Hepatocyte (in vitro differentiated cells): Measurements from ENCODE around the gene BBX. TPM values are rescaled to one million over a fixed set of nuclear protein-coding genes. Genes with fewer than 3 reads are reported as not detected.

ENCODE experiments used
- DNase-seq: peaks from one replicate; pipeline ENCODE4 v3.0.0-alpha.2; 2016; ENCODE audit warnings: low spot score
- H2AFZ ChIP-seq: fragments of 200-600 bp; sonication (generic); 2 replicates; pipeline ENCODE4 v1.6.0; 2016; ENCODE audit warnings: antibody characterized with exemption, mild to moderate bottlenecking
- H3K27ac ChIP-seq: fragments of 200-600 bp; sonication (generic); 2 replicates; pipeline ENCODE4 v1.5.1; 2016; ENCODE audit warnings: mild to moderate bottlenecking
- H3K27me3 ChIP-seq: fragments of 200-600 bp; sonication (generic); 2 replicates; pipeline ENCODE4 v1.6.1; 2016
- H3K36me3 ChIP-seq: fragments of 200-600 bp; sonication (generic); replicated peaks from 2 replicates; pipeline ENCODE4 v1.5.1; 2016; ENCODE audit warnings: low read depth; ENCODE audit not compliant: insufficient read depth
- H3K4me1 ChIP-seq: fragments of 200-600 bp; sonication (generic); 2 replicates; pipeline ENCODE4 v1.5.1; 2016; ENCODE audit warnings: mild to moderate bottlenecking, moderate library complexity; ENCODE audit not compliant: insufficient read depth
- H3K4me2 ChIP-seq: fragments of 200-600 bp; sonication (generic); 2 replicates; pipeline ENCODE4 v1.6.0; 2016
- H3K4me3 ChIP-seq: fragments of 200-600 bp; sonication (generic); 2 replicates; pipeline ENCODE4 v1.5.1; 2016; ENCODE audit warnings: mild to moderate bottlenecking
- H3K79me2 ChIP-seq: fragments of 200-600 bp; sonication (generic); 2 replicates; pipeline ENCODE4 v1.6.0; 2017; ENCODE audit warnings: mild to moderate bottlenecking
- H3K9me2 ChIP-seq: fragments of 200-600 bp; sonication (generic); replicated peaks from 2 replicates; pipeline ENCODE4 v1.6.0; 2017; ENCODE audit warnings: mild to moderate bottlenecking; ENCODE audit not compliant: insufficient read depth
- H3K9me3 ChIP-seq: fragments of 200-600 bp; sonication (generic); 2 replicates; pipeline ENCODE4 v1.5.1; 2016; ENCODE audit warnings: low read depth, mild to moderate bottlenecking
- H4K20me1 ChIP-seq: fragments of 200-600 bp; sonication (generic); 2 replicates; pipeline ENCODE4 v1.6.0; 2016; ENCODE audit warnings: mild to moderate bottlenecking; ENCODE audit not compliant: insufficient read depth, poor library complexity, severe bottlenecking
- EZH2 ChIP-seq: fragments of 200-600 bp; sonication (generic); IDR thresholded peaks from 2 replicates; pipeline ENCODE4 v1.6.1; 2016; ENCODE audit warnings: antibody characterized with exemption, mild to moderate bottlenecking, borderline replicate concordance
- EZH2phosphoT487 ChIP-seq: fragments of 200-600 bp; sonication (generic); IDR thresholded peaks from one replicate; pipeline ENCODE4 v1.6.1; 2018; ENCODE audit warnings: antibody characterized with exemption, mild to moderate bottlenecking, low read depth, moderate library complexity; ENCODE audit not compliant: unreplicated experiment, severe bottlenecking
- WGBS: methylation state at CpG from one replicate; pipeline ENCODE4 v1.1.6; 2016; ENCODE audit warnings: low lambda C conversion rate; ENCODE audit errors: missing lambda C conversion rate; 5-methylcytosine and 5-hydroxymethylcytosine counted together
- polyA plus RNA-seq: library from polyadenylated mRNA; unstranded; fragments of >200 nt; fragmentation: Nextera tagmentation; extraction: Ambion mirVana; gene quantifications from 2 replicates; pipeline ENCODE4 v1.2.1, GENCODE V29; 2016
- total RNA-seq: library from RNA; depleted of rRNA; stranded (reverse); fragments of >200 nt; gene quantifications from 2 replicates; pipeline ENCODE4 v1.2.3, GENCODE V29; 2014
- TF ChIP-seq, protein P1 (sequence below): fragments of 200-600 bp; sonication (generic); IDR thresholded peaks from 2 replicates; pipeline ENCODE4 v1.5.1; 2016; ENCODE audit warnings: antibody characterized with exemption, mild to moderate bottlenecking; ENCODE audit not compliant: poor library complexity

The BBX gene
- total and polyA plus RNA-seq, 2 experiments from 2014 or later = 63.7 to 75.2 TPM

DNA sequence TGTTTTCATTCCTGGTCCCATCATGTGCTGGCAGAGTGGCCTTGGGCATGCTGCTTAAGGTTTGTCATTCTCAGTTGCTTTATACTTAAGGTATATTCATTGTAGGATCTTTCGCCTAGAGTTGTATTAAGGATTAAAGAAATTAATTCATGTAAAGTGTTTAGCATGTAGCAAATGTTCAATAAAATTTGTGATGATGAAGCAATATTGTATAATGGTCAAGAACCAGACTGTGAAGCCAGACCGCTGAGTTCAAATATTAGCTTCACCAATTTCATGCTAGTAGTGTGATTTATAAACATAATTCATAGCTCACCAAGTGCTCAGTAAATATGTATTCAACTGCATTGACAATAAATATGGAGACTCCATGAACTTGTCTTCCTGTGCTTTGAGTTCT is 178.5 kb downstream of the BBX start:
- 99% methylated on average over 2 of the region's 2 CpGs for WGBS
- H3K27me3 ChIP-seq = no peaks in the 10 kb centered on the region
- H3K9me2 ChIP-seq = no peaks in the 10 kb centered on the region
- H3K4me2 ChIP-seq = no peak overlapping the region
- peaks cover 8% of the 10 kb centered on the region for H4K20me1 ChIP-seq
- H3K27ac ChIP-seq = no peak overlapping the region
- H3K36me3 ChIP-seq = no peaks in the 10 kb centered on the region
- DNase-seq = no peak
- H2AFZ ChIP-seq = no peak overlapping the region
- peaks cover 8% of the 10 kb centered on the region for H3K79me2 ChIP-seq
- no peaks in the 10 kb centered on the region for H3K9me3 ChIP-seq
- no peaks in the 10 kb centered on the region for H3K4me1 ChIP-seq
- no peak overlapping the region for H3K4me3 ChIP-seq
- no peak for TF ChIP-seq EZH2
- TF ChIP-seq EZH2phosphoT487 = no peak
- TF ChIP-seq, protein P1, sequence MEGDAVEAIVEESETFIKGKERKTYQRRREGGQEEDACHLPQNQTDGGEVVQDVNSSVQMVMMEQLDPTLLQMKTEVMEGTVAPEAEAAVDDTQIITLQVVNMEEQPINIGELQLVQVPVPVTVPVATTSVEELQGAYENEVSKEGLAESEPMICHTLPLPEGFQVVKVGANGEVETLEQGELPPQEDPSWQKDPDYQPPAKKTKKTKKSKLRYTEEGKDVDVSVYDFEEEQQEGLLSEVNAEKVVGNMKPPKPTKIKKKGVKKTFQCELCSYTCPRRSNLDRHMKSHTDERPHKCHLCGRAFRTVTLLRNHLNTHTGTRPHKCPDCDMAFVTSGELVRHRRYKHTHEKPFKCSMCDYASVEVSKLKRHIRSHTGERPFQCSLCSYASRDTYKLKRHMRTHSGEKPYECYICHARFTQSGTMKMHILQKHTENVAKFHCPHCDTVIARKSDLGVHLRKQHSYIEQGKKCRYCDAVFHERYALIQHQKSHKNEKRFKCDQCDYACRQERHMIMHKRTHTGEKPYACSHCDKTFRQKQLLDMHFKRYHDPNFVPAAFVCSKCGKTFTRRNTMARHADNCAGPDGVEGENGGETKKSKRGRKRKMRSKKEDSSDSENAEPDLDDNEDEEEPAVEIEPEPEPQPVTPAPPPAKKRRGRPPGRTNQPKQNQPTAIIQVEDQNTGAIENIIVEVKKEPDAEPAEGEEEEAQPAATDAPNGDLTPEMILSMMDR = no peak

DNA sequence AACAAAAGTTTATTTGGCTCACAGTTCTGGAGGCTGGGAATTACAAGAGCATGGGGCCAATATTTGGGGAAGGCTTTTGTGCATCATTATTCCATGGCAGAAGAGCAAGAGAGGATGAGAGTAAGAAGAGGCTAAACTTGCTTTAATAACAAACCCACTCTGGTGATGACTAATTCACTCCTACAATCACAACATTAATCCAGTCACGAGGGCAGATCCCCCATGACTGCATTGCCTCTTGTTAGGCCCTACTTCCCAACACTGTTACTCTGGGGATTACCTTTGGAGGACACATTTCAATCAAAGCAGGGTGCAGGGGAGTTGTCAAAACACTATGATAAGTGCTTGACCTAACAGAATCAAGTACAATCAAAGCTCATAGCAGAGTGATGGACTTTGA is 181.7 kb downstream of the BBX start:
- Histone ChIP-seq H3K36me3 (no peaks in the 10 kb centered on the region), H2AFZ (no peak overlapping the region), H4K20me1 (peaks cover 8% of the 10 kb centered on the region), H3K27ac (no peak overlapping the region), H3K4me2 (no peak overlapping the region), H3K27me3 (no peaks in the 10 kb centered on the region), H3K4me3 (no peak overlapping the region), H3K9me3 (no peaks in the 10 kb centered on the region), H3K4me1 (no peaks in the 10 kb centered on the region), H3K9me2 (no peaks in the 10 kb centered on the region), H3K79me2 (peaks cover 2% of the 10 kb centered on the region)
- no peak for DNase-seq
- WGBS = 67% methylated on average over 1 of the region's 1 CpG
- TF ChIP-seq, protein P1 = no peak
- TF ChIP-seq EZH2phosphoT487 (no peak), EZH2 (no peak)

DNA sequence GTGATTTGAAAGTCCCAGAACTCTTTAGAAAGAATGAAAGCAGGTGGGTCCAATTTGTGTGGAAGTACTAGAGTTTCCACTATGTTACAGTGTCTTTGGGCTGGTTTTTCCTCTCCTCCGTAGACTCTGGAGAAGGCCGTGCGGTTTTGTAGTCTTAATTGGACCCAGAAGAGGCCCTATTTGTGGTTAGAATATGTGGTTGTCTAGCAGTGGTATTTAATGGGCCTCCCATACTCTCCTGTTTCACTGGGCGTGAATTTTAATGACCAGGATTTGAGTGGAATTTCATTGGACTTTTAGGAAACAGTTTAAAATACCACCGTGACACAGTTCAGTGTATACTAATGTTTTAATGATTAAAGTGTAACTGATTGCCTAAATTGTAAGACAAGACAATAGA is 182.3 kb downstream of the BBX start:
- H3K9me2 ChIP-seq = no peaks in the 10 kb centered on the region
- H3K27ac ChIP-seq = no peak overlapping the region
- H3K4me1 ChIP-seq = no peaks in the 10 kb centered on the region
- H4K20me1 ChIP-seq = peaks cover 8% of the 10 kb centered on the region
- no peak overlapping the region for H3K4me2 ChIP-seq
- no peak overlapping the region for H3K4me3 ChIP-seq
- peaks cover under 1% of the 10 kb centered on the region for H3K79me2 ChIP-seq
- no peaks in the 10 kb centered on the region for H3K27me3 ChIP-seq
- WGBS = 51% methylated on average over 5 of the region's 5 CpGs
- TF ChIP-seq EZH2 (no peak), EZH2phosphoT487 (no peak)
- TF ChIP-seq, protein P1 = no peak
- DNase-seq = no peak
- no peaks in the 10 kb centered on the region for H3K36me3 ChIP-seq
- H2AFZ ChIP-seq = no peak overlapping the region
- H3K9me3 ChIP-seq = no peaks in the 10 kb centered on the region

DNA sequence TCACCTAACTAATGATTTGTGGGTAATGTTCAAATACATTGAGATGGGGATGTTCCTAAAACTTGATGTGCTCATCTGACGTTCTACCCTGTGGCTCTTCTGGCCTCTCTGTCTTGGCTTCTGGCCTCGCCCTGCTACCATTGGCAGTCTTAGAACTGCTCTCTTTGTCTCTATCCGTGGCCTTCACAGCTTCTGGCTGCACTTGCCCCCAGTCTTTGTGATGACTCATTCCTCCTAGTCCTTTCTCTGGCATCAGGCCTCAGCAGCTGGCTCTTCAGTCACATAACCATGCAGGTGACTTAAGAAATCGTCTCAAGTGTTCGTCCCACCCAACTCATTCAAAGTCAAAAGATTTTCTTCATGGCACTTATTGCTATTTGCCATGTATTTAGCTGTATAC is 188.1 kb downstream of the BBX start:
- Histone ChIP-seq H3K27me3 (no peaks in the 10 kb centered on the region), H3K9me3 (no peaks in the 10 kb centered on the region), H4K20me1 (peaks cover under 1% of the 10 kb centered on the region), H3K4me2 (no peak overlapping the region), H3K4me1 (no peaks in the 10 kb centered on the region), H2AFZ (no peak overlapping the region), H3K36me3 (no peaks in the 10 kb centered on the region), H3K4me3 (no peak overlapping the region), H3K27ac (no peak overlapping the region), H3K9me2 (no peaks in the 10 kb centered on the region), H3K79me2 (no peaks in the 10 kb centered on the region)
- TF ChIP-seq, protein P1 = no peak
- TF ChIP-seq EZH2phosphoT487 (no peak), EZH2 (no peak)
- peak; percentile 8 for DNase-seq
- WGBS = 86% methylated on average over 5 of the region's 5 CpGs
